ENCODE data around the gene OGA.

DNA sequence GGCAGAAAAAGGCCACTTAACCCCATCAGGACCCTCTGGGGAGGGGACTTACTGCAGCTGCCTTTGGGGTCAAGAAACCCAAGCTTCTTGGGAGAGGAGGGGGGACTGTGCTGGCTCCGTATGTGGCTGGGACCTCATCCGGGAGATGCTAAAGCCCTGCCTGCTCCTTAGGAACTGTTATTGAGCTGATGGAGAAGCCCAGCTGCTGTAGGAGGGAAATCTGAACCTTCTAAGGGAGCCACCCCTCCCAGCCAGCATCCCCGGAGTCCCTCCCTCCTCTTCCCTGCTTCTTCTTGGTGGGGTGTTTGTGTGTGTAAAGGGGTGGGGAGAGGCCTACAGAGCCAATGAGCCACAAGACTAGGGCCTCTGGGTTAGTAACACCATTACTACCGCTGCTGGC, 17.1 kb upstream of the OGA start:
- TF ChIP-seq, protein P1, sequence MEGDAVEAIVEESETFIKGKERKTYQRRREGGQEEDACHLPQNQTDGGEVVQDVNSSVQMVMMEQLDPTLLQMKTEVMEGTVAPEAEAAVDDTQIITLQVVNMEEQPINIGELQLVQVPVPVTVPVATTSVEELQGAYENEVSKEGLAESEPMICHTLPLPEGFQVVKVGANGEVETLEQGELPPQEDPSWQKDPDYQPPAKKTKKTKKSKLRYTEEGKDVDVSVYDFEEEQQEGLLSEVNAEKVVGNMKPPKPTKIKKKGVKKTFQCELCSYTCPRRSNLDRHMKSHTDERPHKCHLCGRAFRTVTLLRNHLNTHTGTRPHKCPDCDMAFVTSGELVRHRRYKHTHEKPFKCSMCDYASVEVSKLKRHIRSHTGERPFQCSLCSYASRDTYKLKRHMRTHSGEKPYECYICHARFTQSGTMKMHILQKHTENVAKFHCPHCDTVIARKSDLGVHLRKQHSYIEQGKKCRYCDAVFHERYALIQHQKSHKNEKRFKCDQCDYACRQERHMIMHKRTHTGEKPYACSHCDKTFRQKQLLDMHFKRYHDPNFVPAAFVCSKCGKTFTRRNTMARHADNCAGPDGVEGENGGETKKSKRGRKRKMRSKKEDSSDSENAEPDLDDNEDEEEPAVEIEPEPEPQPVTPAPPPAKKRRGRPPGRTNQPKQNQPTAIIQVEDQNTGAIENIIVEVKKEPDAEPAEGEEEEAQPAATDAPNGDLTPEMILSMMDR (IDR thresholded peaks at IDR 0.05; ENCODE audit: borderline replicate concordance, extremely low read depth, low read length, poor library complexity, severe bottlenecking), result no peak
- no peak for TF ChIP-seq EZH2 (IDR thresholded peaks at IDR 0.05; ENCODE audit: borderline replicate concordance, low read depth, low read length, severe bottlenecking)

Data from DND-41 (cell line).